Ovary (tissue), 9 donors: Measurements from ENCODE around the gene CORO1C. TPM values are rescaled to one million over a fixed set of nuclear protein-coding genes. Genes with fewer than 3 reads are reported as not detected.
A peak's percentile ranks its signal among the peaks of the same experiment; 100 is the strongest.

Experiments used
- DNase-seq, 5 donors: peaks; one replicate each; pipeline ENCODE4 v3.0.0-alpha.2; 2019 to 2020
- H3K27ac ChIP-seq, 2 donors: fragments of 200-600 bp; one replicate each; pipeline versions ENCODE4 v1.5.1 to v1.8.0; 2019 to 2022
- H3K27me3 ChIP-seq: fragments of 200-600 bp; one replicate; pipeline ENCODE4 v1.8.0; 2022
- H3K36me3 ChIP-seq: fragments of 200-600 bp; sonication (generic); one replicate; pipeline ENCODE4 v1.5.1; 2019
- H3K4me1 ChIP-seq: one replicate; pipeline ENCODE4 v1.8.1; 2013; ENCODE audit warnings: mild to moderate bottlenecking, moderate library complexity; ENCODE audit not compliant: insufficient read depth
- H3K4me3 ChIP-seq: fragments of 200-600 bp; sonication (generic); one replicate; pipeline ENCODE4 v1.5.1; 2017
- H3K9me3 ChIP-seq, 2 donors: fragments of 200-600 bp in 1 of 2; sonication (generic) in 1 of 2; one replicate each; pipeline versions ENCODE4 v1.5.1 to v1.8.1; 2013 to 2019; ENCODE audit warnings: mild to moderate bottlenecking in 1 of 2, moderate library complexity in 1 of 2
- CTCF ChIP-seq, 3 donors: fragments of 450-650 bp in 2 of 3; fragments of 200-600 bp in 1 of 3; IDR thresholded peaks; one replicate each; pipeline versions ENCODE4 v1.5.1 to v1.8.0; 2016 to 2022; ENCODE audit warnings: antibody characterized with exemption in 3 of 3, mild to moderate bottlenecking in 1 of 3
- EP300 ChIP-seq: sonication (generic); formaldehyde crosslinking; IDR thresholded peaks from one replicate; pipeline ENCODE4 v1.6.1; 2017; ENCODE audit warnings: antibody characterized with exemption
- POLR2A ChIP-seq: fragments of 450-650 bp; IDR thresholded peaks from one replicate; pipeline ENCODE4 v1.6.1; 2017; ENCODE audit warnings: antibody characterized with exemption, mild to moderate bottlenecking, moderate library complexity
- WGBS, 3 donors: extraction: QIAGEN DNeasy Blood & Tissue Kit in 1 of 3; methylation state at CpG; one replicate each; pipeline versions ENCODE4 v1.1.5 to v1.1.7; 2013 to 2017; 5-methylcytosine and 5-hydroxymethylcytosine counted together
- intact Hi-C, 4 donors: fragments of 100-400 bp; cut with DNase I; formaldehyde crosslinking; loops; one replicate each; pipeline versions ENCODE4 v1.11.0 to v1.15.1; 2022 to 2023
- polyA plus RNA-seq, 2 donors: library from polyadenylated mRNA; stranded (reverse); fragments of 200-250 nt in 1 of 2; fragments of 350-450 nt in 1 of 2; fragmentation: Illumina TruSeq in 1 of 2; extraction: RNeasy Lipid Tissue Mini Kit (QIAGEN cat#74804) in 1 of 2; gene quantifications; one replicate each; pipeline ENCODE4 v1.2.3, GENCODE V29; 2013 to 2014
- total RNA-seq, 7 donors: library from RNA; depleted of rRNA in 2 of 7; stranded (reverse); fragments of >200 nt in 2 of 7; fragmentation: NEBNext Ultra II Directional in 3 of 7; extraction: Animal tissue kit (Norgen Biotek cat#: 25700) in 3 of 7; gene quantifications; one replicate each; pipeline versions ENCODE4 v1.1.0 to v1.2.4, GENCODE V29; 2016 to 2023
- donor health status: DM: no; HTN: no; CAD: no; lungs with moderate emphysema.
- donor health status: DM: no; HTN: no; CAD: no.
- donor health status: Bipolar disorder and iron deficiency.
- donor health status: DM: yes; HTN: yes; CAD: no.
- donor health status: DM: no; HTN: no; CAD: no.
- donor health status: DM: yes; HTN: yes; CAD: no.

Gene CORO1C
- total and polyA plus RNA-seq, 9 donors = 35.1 to 143 (median 113) TPM

GRCh38 chr12:108686780-108687179, 44.5 kb downstream of the CORO1C start:
- Histone ChIP-seq H3K9me3 (no peaks in the 10 kb centered on the region), H3K27ac (peak overlapping the region in 1 of 2 donors; percentile 20), H3K36me3 (no peaks in the 10 kb centered on the region), H3K4me3 (no peak overlapping the region), H3K27me3 (no peaks in the 10 kb centered on the region), H3K4me1 (peaks cover 15% of the 10 kb centered on the region)
- DNase-seq = no peak
- 34 to 37% (median 34%) methylated on average over 6 of the region's 6 CpGs for WGBS, 3 donors
- TF ChIP-seq EP300 = no peak
- no peak for TF ChIP-seq POLR2A
- TF ChIP-seq CTCF (IDR thresholded peaks at IDR 0.05) = no peak
- intact Hi-C loops = no loop called here

DNA sequence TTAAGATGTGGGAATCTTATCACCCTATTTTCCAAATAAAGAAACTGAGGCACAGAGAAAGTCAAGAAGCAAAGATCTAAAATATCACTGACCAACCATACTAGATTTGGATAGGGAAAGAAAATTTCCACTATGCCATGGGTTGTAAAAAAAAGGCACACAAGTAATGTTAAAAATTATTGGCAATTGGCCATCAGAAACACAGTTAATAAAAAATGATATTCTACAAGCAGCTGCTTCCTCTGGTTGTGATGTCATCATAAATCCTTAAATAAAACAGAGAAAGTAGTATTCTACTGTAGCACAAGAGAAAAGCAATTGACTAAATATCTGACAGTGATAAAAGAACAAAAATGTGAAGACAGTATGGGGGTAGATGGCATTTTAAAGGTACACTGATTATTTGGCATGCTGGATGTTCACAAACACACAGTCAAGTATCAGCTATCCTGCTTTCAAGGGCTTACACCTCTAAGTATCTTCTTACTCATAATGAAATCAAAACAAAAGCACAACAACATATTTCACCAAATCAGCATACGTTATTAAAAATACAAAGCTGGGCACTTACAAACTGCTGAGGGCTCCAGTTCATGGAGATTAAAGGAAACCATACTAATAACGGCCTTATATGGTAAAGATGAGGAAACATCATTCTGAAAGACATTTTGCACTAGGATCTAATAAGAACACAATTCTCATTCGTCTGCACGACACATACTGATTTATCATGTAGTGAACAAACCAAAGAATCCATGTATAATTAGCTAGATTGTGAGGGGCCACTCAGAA, 45.7 kb downstream of the CORO1C start:
- Histone ChIP-seq H3K9me3 (no peaks in the 10 kb centered on the region), H3K36me3 (no peaks in the 10 kb centered on the region), H3K4me1 (peaks cover 9% of the 10 kb centered on the region), H3K27ac (peak overlapping the region in 1 of 2 donors; percentile 20), H3K27me3 (no peaks in the 10 kb centered on the region), H3K4me3 (no peak overlapping the region)
- 29 to 40% (median 32%) methylated on average over 4 of the region's 4 CpGs for WGBS, 3 donors
- no peak for TF ChIP-seq EP300
- no peak for TF ChIP-seq CTCF (IDR thresholded peaks at IDR 0.05)
- intact Hi-C loops = no loop called here
- no peak for DNase-seq

DNA sequence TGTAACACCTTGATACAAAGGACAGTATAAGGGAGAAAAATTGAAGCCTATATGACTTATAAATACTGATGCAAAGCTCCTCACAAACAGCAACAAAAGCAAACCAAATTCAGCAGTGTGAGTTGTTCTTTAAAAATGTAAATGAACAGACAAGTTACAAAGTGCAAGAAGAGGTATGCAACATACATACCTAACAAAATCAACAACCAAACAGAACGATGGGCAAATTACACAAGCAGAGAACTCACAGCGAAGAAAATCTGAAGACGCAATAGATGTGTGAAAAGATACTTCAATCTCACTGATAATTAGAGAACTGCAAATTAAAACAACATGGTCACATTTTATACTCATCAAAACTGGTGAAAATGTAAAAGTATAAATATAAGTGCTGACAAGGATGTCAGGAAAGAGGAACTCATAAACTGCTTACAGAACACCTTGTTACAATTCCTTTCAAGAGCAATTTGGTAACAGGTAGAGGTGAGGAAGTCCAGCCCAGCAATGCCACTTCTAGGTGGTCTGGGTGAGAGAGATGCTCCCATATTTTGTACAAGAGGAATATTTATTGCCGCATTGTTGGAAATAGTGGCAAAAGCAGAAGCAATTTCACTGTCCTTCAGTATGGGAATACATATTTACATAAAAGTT, 47.3 kb downstream of the CORO1C start:
- 72 to 82% (median 75%) methylated on average over 4 of the region's 4 CpGs for WGBS, 3 donors
- Histone ChIP-seq H3K9me3 (no peaks in the 10 kb centered on the region), H3K27ac (no peak overlapping the region), H3K36me3 (no peaks in the 10 kb centered on the region), H3K4me3 (no peak overlapping the region), H3K27me3 (no peaks in the 10 kb centered on the region), H3K4me1 (peaks cover 2% of the 10 kb centered on the region)
- TF ChIP-seq EP300 (no peak), POLR2A (no peak), CTCF (IDR thresholded peaks at IDR 0.05) (no peak)
- DNase-seq = no peak
- intact Hi-C loops = no loop called here

DNA sequence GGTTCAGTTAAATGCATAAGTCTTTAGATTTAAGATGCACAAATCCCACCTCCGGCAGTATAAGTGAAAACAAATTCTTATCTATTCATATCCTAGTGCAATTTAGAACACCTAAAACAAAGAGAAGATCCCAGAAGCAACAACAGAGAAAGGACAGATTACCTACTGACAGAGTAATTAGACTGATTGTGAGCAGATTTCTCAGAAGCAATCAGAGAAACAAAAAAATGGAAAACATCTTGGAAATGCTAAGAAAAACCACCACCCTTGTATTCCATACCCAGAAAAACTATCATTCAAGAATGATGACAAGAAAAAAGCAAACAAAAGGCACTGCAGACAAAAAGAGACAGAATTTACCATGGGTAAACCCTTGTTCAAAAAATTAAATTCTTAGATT, 50.0 kb downstream of the CORO1C start:
- Histone ChIP-seq H3K4me1 (no peaks in the 10 kb centered on the region), H3K27ac (no peak overlapping the region), H3K36me3 (no peaks in the 10 kb centered on the region), H3K9me3 (no peaks in the 10 kb centered on the region), H3K4me3 (no peak overlapping the region), H3K27me3 (no peaks in the 10 kb centered on the region)
- no peak for DNase-seq
- TF ChIP-seq CTCF (IDR thresholded peaks at IDR 0.05) (no peak), POLR2A (no peak), EP300 (no peak)
- WGBS, 3 donors = 91 to 94% (median 92%) methylated on average over 1 of the region's 1 CpG
- intact Hi-C loops = no loop called here
